HG03521 (cell line): Measurements from ENCODE around the gene ATP1B2.
A peak's percentile ranks its signal among the peaks of the same experiment; 100 is the strongest.
"Not testable (repeated sequence)": the region's sequence is repeated elsewhere in the genome, so short reads cannot be mapped to it uniquely, and the experiment has no call there.

ENCODE experiments used
- ATAC-seq: cut with Tn5 transposase; IDR thresholded peaks from one replicate; pipeline ENCODE4 v1.9.1; 2021; ENCODE audit warnings: mild to moderate bottlenecking, moderate library complexity; ENCODE audit not compliant: unreplicated experiment

Gene ATP1B2

DNA sequence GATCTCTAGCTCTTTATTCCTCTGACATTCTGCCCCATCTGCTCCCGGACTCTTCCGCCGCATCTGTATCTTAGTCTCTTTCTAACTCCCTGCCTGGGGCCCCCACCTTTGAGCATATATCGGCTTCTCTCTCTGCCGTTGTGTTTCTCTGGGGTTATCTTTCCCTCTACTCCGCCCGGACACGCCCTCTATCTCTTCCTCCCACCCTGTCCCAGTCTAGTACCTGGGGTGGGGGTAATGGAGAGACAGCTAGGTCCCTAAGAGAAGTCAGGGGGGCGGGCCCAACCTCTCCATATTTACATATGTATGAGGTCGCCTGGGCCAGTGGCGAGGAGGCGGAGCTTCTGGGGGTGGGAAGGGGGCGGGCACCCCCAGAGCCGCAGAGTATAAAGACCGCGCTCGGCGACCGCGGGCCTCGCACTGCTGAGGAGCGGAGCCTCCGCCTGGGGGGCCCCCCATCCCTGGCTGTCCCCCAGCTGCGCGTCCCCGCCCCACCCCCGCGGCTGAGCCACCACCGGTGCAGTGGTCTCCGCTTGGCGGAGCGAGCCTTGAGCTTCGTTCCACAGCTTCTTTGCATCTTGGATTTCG, at the start of gene ATP1B2:
Gene ATP1B2 (plus strand): TSS at position 418 of the 588 bp plus-strand sequence. CDS start 593 bp downstream, outside the sequence.
- ATAC-seq: no peak

DNA sequence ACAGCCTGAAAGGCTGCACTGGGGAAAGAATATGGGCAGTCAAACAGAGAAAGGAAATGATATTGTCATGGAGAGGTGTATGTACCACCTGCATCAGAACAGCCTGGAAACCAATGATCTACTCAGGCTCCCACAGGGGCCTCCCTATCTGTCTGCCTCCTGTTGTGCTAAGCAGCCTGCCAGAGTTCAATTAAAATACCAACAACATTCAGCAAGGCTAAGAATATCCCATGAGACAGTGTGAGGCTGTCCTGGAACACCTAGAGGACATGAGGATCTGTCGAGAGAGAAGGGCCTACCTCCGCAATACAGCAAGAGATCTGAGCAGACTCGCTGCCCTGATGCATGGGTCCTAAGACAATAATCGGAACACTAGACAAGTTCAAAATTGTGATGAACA, 44.4 kb upstream of the ATP1B2 start:
- no peak for ATAC-seq

GRCh38 chr17:7610641-7611040, 40.1 kb upstream of the ATP1B2 start:
- no peak for ATAC-seq

DNA sequence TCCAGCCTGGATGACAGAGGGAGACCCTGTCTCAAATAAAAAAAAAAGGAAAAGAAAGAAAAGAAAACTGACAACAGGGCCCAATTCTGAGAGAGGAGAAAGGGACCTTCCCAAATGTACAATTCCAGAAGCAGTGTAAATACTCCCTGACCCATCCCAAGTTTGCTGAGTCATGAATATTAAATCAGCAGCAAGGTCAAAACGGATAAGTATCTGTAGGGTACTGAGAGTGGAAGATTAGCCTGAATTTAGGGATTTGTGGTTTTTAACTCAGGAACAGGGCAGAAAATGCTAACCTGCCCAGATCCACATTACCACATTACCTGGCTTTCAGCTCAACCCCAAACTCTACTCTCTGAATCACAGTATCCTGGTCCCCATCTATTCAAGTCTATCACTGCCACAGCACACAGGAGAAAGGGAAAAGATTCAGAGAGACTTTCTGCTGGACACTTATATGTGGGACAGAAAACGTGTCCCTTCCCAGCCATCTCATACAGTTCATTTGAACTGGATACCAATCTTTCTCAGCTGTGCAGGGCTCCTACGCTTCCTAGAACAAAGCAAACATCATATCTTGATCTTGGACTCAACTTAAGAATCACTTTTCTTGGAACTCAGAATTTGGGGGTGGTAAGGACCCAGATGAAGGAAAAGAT, 39.0 kb upstream of the ATP1B2 start:
- no peak for ATAC-seq

DNA sequence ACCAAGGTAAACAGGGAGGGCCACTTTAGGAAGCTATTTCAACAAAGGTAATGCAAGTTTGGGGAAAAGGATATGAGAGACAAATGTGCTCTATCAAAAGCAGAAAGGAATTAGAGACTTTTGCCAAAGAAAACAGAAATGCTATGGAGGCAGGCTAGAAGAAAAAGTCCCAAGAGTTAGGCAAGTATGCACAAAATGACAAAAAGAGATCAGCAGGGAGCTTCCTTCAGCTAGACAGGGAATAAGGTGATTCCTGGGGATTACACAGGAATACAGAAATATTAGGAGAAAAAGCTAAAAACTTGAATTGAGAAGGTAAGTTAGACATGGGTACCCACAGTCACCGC, 38.5 kb upstream of the ATP1B2 start:
- ATAC-seq: no peak

- no peak for ATAC-seq
Measured at GRCh38 chr17:7613769-7614424, 36.8 kb upstream of the ATP1B2 start.

- ATAC-seq: peak; percentile 90
Measured at GRCh38 chr17:7614425-7615264, 36.1 kb upstream of the ATP1B2 start, which contains the start of gene FXR2. TSS of gene FXR2 (minus strand) at chr17:7614897. CDS start at chr17:7614532, 365 bp downstream.

DNA sequence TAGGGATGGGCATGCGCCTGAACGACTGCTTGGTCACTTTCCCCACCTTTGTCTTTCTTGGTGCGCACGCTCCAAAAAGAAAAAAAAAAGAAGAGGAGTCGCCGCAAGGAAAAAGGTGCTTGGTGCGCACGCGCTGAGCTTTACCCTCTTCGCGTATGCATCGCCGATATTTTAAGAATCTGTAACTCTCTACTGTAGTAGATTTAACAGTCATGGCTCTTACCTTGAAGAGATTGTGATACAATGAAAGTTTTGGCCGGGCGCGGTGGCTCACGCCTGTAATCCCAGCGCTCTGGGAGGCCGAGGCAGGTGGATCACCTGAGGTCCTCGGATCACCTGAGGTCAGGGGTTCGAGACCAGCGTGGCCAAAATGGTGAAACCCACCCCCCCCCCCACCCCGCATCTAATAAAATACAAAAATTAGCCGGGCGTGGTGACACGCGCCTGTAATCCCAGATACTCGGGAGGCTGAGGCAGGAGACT, 35.4 kb upstream of the ATP1B2 start:
- no peak for ATAC-seq

DNA sequence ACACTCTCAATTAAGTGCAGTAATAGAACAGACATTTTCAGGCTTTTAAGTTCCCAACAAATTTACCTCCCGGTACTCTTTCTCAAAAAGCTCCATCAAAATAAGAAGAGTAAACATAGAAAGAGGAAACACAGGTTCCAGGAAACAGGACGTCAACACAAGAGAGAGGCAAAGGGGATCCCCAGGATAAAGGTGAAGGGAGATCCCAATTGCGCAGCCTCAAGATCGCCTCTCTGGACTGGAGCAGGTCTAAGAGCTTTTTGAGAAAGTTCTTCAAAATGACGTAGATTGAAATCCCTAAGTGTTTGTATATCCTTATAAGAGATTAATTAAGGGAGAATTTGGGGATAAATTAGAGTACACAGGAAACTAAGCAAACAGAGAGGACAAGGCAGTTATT, 32.1 kb upstream of the ATP1B2 start:
- ATAC-seq: no peak

DNA sequence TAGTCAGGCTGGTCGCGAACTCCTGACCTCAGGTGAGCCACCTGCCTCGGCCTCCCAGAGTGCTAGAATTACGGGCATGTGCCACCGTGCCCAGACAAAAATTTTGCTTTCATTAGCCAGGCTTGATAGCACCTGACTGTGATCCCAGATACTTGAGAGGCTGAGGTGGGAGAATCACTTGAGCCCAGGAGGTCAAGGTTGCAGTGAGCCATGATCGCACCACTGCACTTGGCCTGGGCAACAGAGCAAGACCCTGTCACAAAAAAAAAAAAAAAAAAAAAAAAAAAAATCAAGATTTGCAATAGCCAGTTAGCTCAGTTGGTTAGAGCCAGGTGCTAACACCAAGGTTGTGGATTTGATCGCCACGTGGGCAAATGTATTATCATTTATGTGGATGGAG, 29.9 kb upstream of the ATP1B2 start:
- ATAC-seq: no peak

DNA sequence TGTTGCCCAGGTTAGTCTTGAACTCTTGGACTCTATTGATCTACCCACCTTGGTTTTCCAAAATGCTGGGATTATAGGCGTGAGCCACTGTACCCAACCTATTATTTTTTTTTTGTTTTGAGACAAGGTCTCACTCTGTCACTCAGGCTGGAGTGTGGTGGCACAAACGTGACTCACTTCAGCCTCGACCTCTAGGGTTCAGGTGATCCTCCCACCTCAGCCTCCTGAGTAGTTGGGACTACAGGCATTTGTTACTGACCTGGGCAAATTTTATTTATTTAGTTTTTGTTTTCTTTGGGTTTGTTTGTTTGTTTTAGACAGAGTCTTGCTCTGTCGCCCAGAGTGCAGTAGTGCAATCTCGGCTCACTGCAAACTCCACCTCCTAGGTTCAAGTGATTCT, 27.1 kb upstream of the ATP1B2 start:
- ATAC-seq: no peak

- ATAC-seq: not testable (repeated sequence)
Measured at GRCh38 chr17:7625749-7626148, 25.0 kb upstream of the ATP1B2 start.

- ATAC-seq: no peak
Measured at GRCh38 chr17:7626307-7626706, 24.4 kb upstream of the ATP1B2 start.

DNA sequence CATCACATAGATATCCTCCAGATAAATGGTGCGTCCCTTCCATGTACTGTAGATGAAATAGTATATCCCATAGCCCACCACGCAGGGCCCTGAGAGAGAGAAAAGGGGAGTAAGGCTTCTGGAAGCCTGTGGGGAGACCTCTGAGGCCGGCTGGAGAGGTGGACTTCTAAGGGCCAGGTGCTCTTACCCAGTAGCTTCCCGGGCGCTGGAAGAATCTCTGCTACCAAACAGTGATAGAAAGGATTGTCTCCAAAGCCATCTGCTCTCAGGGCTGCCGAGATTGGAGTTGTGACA, 23.8 kb upstream of the ATP1B2 start:
- ATAC-seq: no peak

DNA sequence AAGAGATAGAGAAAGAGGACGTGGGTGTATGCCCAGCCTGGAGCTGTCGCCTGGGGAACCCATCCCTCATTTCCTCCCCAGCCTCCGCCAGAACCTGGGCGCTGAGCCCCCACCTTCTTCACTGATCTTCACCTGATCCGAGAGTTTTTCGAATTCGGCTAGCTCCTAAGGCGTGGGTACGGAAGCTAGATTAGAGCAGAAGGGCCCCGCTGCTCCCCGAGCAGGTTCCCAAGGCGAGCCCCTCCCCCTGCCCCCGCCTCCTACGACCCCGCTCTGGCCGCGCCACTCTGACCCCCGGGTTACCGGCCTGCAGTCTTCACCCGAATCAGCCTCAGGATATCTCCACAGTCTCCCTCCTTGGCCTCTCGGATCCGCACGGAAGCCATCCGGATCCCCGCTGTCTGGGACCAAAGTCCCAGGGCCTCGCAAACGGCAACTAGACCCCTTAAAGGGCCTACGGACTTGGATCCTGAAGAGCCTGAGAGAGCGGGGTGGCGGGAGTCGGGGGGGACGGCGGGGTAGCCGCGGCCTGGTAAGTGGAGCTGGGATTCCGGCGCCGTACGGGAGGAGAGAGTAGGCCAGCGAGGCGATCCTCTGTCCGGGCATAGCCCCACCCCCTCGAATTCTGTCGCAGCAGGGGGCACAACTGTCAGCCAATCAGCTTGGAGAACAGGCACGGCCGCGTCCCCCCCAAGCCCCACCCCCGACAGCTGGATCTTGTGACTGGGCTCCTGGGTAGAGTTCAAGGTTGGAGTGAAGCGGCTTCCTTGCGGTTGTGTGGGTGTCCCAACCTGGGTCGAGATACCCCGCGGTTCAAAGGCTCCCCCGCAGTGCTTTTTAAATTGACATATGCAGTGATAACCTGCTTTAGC, 23.2 kb upstream of the ATP1B2 start, which contains the start of gene SAT2:
Gene SAT2 (minus strand): TSS at position 572 of the 872 bp plus-strand sequence. CDS start 186 bp downstream, at position 386.
- ATAC-seq: peak; percentile 85

DNA sequence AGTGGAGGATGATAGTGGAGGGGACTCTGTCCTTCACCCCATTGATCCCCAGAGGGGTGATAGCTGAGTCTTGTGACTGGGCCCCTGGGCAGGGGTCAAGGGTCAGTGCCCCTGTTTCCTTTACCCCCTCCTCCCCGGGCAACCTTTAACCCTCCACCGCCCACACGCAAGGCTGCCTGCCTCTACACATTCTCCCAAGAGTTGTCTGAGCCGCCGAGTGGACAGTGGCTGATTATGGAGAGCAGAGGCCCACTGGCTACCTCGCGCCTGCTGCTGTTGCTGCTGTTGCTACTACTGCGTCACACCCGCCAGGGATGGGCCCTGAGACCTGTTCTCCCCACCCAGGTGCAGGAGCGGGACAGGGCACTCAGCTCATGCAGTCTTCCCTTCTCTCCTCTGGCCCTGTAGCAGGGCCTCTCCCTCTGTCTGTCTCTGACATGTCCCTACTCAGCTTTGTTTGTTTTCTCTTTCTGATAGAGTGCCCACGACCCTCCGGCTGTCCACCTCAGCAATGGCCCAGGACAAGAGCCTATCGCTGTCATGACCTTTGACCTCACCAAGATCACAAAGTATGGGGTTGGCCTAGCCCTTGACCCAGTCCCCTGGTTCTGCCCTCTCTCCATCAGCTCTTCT, 20.7 kb upstream of the ATP1B2 start, which contains the start of gene SHBG:
Gene SHBG (plus strand): TSS at position 197 of the 633 bp plus-strand sequence. CDS start 38 bp downstream, at position 235.
- ATAC-seq: no peak

GRCh38 chr17:7631398-7632380, 19.0 kb upstream of the ATP1B2 start:
- ATAC-seq: no peak

GRCh38 chr17:7632492-7632894, 18.2 kb upstream of the ATP1B2 start:
- ATAC-seq: no peak

- no peak for ATAC-seq
Measured at GRCh38 chr17:7633093-7633492, 17.6 kb upstream of the ATP1B2 start.
